HG03460 (cell line): ENCODE data around the gene MAB21L1.

Experiments used
- ATAC-seq: cut with Tn5 transposase; IDR thresholded peaks from one replicate; pipeline ENCODE4 v1.9.1; 2021; ENCODE audit not compliant: unreplicated experiment

The MAB21L1 gene

DNA sequence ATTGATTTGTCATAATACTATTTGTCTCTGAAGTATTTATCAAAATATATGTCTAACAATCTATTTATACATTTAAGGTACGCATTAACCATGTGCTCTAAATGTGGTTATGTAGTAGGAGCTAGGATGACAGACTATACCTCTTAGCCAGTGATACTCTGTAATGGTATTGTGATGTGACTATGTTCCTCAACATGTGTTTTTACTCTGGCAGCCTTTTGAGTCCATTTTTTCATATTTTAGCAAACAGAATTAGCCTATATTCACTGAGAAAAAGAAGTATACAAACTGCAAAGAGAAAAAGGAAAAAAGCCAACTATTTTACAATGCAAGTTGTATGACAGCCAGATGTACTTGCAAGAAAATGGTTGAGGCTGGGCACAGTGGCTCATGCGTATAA lies 26.7 kb downstream of the MAB21L1 start:
- no peak for ATAC-seq

DNA sequence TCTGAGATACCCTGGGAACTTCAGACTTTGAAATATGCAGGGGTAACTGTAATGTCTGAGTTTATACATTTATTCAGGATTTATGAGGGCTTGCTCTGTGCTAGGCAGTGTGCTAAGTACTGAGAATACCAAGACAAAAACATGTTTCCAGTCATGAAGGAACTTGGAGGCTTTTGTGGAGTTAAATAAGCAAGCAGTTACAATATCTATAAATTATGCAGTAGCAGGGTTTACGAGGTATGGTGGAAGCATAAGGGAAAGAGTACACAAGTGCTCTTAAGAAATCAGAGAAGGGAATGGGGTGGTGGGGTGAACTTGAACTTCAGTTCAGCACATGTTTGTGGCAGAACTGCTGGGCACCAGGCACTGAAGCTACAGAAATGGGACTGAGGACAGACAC lies 28.0 kb downstream of the MAB21L1 start:
- no peak for ATAC-seq
